ENCODE measurements around the gene PISD. TPM values are rescaled to one million over a fixed set of nuclear protein-coding genes. Genes with fewer than 3 reads are reported as not detected.
A peak's percentile ranks its signal among the peaks of the same experiment; 100 is the strongest.

PISD gene
- total and polyA plus RNA-seq, 4 donors, result 23.4 to 47.2 (median 33.9) TPM

DNA sequence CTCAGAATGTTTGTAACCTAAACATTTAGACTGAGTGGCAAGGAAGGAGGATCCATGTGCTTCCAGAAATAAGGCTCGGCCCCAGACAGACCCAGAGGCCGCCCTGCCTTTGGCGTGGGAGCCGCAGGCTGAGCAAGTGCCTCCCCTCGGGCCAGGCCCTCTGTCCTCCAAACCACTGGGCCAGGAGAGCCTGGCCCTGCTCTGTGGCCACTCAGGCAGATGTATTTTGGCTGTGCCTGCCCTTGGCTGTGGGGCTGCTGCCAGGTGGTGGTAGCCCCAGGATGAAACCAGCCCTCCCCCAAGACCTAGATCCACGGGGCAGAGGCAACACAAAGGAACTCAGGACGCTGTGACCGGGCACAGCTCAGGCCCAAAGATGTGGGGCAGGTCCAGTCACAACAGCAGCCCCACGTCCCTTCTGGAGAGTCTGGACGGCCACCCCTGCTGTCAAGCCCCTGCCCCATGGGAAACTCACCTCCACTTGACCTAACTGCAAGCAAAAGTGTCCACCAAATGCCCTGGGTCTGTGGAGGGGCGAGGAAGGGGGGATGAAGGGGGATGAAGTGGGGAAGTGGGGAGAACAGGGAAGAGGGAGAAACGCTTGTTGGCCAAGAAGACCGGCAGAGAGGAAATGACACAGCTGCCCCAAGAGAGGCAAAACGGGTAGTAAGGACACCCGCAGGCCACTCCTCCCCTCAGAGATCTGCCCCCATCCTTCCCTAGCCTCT is 24.0 kb downstream of the PISD start:
- Histone ChIP-seq H3K27ac (ENCODE audit: low read depth, low read length) (no peak overlapping the region), H3K4me1 (ENCODE audit: control insufficient read depth, insufficient read depth, low read length) (no peaks in the 10 kb centered on the region)
- WGBS (ENCODE audit: insufficient coverage), result 78% methylated on average over 10 of the region's 15 CpGs

DNA sequence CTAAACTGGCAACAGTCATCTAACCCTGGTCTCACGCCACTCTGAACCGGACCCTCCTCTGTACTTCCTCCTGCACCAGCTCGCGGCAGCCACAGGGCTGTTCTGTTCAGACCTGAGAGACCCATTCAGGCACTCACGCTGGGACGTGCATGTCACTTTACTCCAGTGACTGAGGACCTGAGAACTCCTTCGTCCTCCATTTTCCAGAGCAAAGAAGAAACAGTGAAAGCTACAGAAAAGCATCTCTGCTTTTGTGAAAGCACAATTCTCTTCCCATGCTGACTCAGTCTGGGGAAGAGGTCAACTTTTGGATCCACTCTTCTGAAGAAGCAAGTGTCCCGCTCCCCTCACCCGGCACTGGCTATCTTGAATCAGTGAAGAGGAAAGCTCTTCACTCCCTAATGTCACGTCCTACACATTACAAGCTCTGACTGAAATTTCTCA is 24.5 kb downstream of the PISD start:
- Histone ChIP-seq H3K4me3 (ENCODE audit: low read depth, low read length) (no peak overlapping the region), H3K27ac (ENCODE audit: low read depth, low read length) (no peak overlapping the region), H3K27me3 (ENCODE audit: control insufficient read depth, insufficient read depth, low read length) (no peaks in the 10 kb centered on the region), H3K36me3 (ENCODE audit: control insufficient read depth, insufficient read depth, low read length) (peaks cover 15% of the 10 kb centered on the region), H3K9me3 (ENCODE audit: control insufficient read depth, insufficient read depth, low read length) (no peaks in the 10 kb centered on the region), H3K4me1 (ENCODE audit: control insufficient read depth, insufficient read depth, low read length) (no peaks in the 10 kb centered on the region)
- 62% methylated on average over 7 of the region's 10 CpGs for WGBS (ENCODE audit: insufficient coverage)
- no peak for DNase-seq (ENCODE audit: low read depth in 4 of 6, low spot score in 6 of 6)

More for the DNA sequence above, 24.0 kb downstream of the PISD start:
- Histone ChIP-seq H3K27me3 (ENCODE audit: control insufficient read depth, insufficient read depth, low read length) (no peaks in the 10 kb centered on the region), H3K36me3 (ENCODE audit: control insufficient read depth, insufficient read depth, low read length) (peaks cover 15% of the 10 kb centered on the region), H3K9me3 (ENCODE audit: control insufficient read depth, insufficient read depth, low read length) (no peaks in the 10 kb centered on the region), H3K4me3 (ENCODE audit: low read depth, low read length) (no peak overlapping the region)
- DNase-seq (ENCODE audit: low read depth in 4 of 6, low spot score in 6 of 6), result no peak

DNA sequence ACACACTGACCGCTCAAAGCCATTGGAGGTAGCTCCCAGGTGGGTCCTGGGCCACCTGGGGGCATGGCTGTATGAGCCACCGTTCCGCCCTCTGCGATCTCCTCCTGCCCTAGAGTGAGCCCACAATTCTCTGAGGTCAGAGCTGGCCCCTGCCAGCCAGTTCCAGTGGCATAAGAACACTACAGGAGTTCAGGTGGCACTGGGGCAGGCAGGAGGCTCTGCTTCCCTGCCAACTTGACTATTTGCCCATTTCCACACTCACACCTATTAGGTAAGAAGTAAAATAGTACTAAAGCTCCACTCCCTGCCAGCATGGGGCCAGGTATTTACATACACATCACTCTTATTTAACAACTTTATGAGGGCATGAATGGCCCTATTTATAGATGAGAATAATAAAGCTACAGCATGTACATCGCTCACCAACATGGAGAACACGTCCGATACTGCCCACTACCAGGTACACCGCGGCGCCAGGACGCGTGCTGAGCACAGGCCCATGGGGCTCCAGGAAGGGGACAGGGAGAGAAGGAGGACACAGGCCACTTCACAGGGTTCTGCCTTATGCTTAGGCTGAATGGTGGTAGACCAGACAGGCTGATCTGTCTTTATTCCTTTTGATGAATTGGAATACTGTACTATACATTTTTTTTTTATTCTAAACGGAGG is 26.2 kb downstream of the PISD start:
- H3K9me3 ChIP-seq (ENCODE audit: control insufficient read depth, insufficient read depth, low read length), result no peaks in the 10 kb centered on the region
- no peak overlapping the region for H3K27ac ChIP-seq (ENCODE audit: low read depth, low read length)
- DNase-seq (ENCODE audit: low read depth in 4 of 6, low spot score in 6 of 6), result no peak
- 95% methylated on average over 11 of the region's 13 CpGs for WGBS (ENCODE audit: insufficient coverage)
- peaks cover 8% of the 10 kb centered on the region for H3K4me1 ChIP-seq (ENCODE audit: control insufficient read depth, insufficient read depth, low read length)
- H3K36me3 ChIP-seq (ENCODE audit: control insufficient read depth, insufficient read depth, low read length), result peaks cover 8% of the 10 kb centered on the region
- no peaks in the 10 kb centered on the region for H3K27me3 ChIP-seq (ENCODE audit: control insufficient read depth, insufficient read depth, low read length)
- no peak overlapping the region for H3K4me3 ChIP-seq (ENCODE audit: low read depth, low read length)

DNA sequence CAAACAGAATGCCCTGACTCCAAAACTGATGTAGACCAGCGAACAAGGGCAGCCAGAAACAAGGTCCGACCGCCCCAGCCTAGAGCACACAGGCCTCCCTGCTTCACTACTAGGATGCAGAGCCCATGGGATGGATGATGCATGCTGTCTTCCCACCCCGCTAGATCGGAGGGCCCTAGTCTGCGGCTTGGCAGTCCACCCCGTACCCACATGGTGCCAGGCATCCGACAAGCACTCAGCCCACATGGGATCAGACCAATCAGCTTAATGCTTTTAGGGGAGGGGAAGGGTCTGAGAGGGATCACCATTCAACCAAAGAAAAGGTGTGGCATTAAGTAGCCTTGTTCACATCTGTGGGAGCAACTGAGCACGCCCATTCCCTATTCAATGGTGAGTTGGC is 30.6 kb downstream of the PISD start:
- Histone ChIP-seq H3K27ac (ENCODE audit: low read depth, low read length) (peak overlapping the region; percentile 83), H3K4me3 (ENCODE audit: low read depth, low read length) (no peak overlapping the region), H3K27me3 (ENCODE audit: control insufficient read depth, insufficient read depth, low read length) (no peaks in the 10 kb centered on the region), H3K36me3 (ENCODE audit: control insufficient read depth, insufficient read depth, low read length) (peaks cover 25% of the 10 kb centered on the region), H3K4me1 (ENCODE audit: control insufficient read depth, insufficient read depth, low read length) (peaks cover 46% of the 10 kb centered on the region), H3K9me3 (ENCODE audit: control insufficient read depth, insufficient read depth, low read length) (no peaks in the 10 kb centered on the region)
- DNase-seq (ENCODE audit: low read depth in 4 of 6, low spot score in 6 of 6), result no peak
- WGBS (ENCODE audit: insufficient coverage), result 70% methylated on average over 9 of the region's 9 CpGs

DNA sequence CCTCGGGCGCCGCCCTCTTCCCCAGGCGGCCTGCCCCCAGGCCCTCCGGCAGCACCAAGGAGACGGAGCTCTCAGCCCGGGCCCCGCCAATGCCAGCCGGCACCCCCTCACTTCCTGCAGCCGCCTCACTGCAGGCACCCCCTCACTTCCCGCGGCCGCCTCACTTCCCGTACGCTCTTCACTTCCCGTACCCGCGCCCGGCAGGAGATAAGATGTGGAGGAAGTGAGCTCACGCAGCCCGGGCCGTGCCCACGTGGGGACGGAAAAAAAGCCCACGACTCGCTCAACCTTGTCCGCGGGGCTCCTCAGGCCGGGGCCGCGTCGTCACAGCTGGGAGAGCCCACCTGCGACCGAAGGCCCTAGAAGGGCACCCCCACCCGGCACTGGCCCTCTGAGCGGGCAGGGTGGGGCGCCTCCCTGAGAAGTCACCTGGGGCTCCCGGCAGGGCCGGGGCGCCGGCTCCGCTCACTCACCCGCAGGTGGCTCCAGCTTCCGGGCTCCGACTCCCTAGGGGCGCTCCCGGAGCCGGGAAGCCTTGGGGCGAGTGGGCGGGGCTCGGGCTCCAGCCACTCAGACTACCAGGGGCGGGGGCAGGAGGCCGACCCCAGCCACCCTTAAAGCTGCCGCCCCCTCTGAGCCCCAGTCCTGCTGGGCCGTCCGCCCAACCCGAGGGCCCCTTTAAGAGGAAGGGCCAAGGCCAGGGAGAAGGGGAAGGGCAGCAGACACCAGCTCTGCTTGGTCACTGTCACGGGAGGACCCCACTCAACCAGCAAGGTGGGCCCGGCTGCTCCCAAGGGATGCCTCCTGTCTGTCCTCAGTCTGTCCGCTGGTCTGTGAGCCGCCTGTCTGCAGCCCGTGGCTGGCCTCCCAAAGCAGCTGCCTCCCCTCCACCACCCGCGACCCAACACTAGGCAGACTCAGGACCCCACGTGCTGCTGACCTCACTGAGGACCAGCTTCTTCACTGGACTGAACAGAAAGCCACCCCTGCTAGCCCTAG is 31.4 kb downstream of the PISD start:
- 0% methylated on average over 60 of the region's 65 CpGs for WGBS (ENCODE audit: insufficient coverage)
- DNase-seq (ENCODE audit: low read depth in 4 of 6, low spot score in 6 of 6), result peak in 4 of 6 donors; percentile 35 to 91 (median 76)
- peaks cover 30% of the 10 kb centered on the region for H3K36me3 ChIP-seq (ENCODE audit: control insufficient read depth, insufficient read depth, low read length)
- H3K4me1 ChIP-seq (ENCODE audit: control insufficient read depth, insufficient read depth, low read length), result peaks cover 54% of the 10 kb centered on the region
- H3K27ac ChIP-seq (ENCODE audit: low read depth, low read length), result peak overlapping the region; percentile 83
- H3K27me3 ChIP-seq (ENCODE audit: control insufficient read depth, insufficient read depth, low read length), result no peaks in the 10 kb centered on the region
- peak overlapping the region; percentile 70 for H3K4me3 ChIP-seq (ENCODE audit: low read depth, low read length)
- H3K9me3 ChIP-seq (ENCODE audit: control insufficient read depth, insufficient read depth, low read length), result no peaks in the 10 kb centered on the region

DNA sequence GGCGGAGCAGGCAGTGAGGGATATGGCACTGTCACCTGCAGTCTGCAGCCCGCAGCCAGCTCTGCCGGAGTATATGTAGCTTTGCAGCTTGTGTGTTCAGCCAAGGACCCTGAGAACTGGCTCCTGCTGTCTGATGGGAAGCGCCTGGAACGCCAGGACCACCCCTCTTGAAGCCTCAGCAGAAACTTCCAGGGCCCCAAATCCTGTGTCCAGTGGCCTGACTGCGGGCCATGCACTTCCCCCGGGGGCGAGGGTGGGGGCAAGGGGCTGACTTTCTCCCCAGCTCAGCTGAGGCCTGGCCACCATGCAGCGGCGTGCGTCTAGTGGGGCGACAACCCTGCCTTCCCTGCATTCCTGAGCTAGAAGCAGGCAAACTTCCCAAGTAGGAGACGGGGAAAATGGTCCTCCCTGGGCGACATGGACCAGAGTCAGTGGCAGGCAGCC is 32.3 kb downstream of the PISD start:
- Histone ChIP-seq H3K4me3 (ENCODE audit: low read depth, low read length) (peak overlapping the region; percentile 70), H3K4me1 (ENCODE audit: control insufficient read depth, insufficient read depth, low read length) (peaks cover 62% of the 10 kb centered on the region), H3K9me3 (ENCODE audit: control insufficient read depth, insufficient read depth, low read length) (no peaks in the 10 kb centered on the region), H3K36me3 (ENCODE audit: control insufficient read depth, insufficient read depth, low read length) (peaks cover 34% of the 10 kb centered on the region), H3K27ac (ENCODE audit: low read depth, low read length) (peak overlapping the region; percentile 83), H3K27me3 (ENCODE audit: control insufficient read depth, insufficient read depth, low read length) (no peaks in the 10 kb centered on the region)
- 48% methylated on average over 14 of the region's 14 CpGs for WGBS (ENCODE audit: insufficient coverage)
- DNase-seq (ENCODE audit: low read depth in 4 of 6, low spot score in 6 of 6), result no peak

DNA sequence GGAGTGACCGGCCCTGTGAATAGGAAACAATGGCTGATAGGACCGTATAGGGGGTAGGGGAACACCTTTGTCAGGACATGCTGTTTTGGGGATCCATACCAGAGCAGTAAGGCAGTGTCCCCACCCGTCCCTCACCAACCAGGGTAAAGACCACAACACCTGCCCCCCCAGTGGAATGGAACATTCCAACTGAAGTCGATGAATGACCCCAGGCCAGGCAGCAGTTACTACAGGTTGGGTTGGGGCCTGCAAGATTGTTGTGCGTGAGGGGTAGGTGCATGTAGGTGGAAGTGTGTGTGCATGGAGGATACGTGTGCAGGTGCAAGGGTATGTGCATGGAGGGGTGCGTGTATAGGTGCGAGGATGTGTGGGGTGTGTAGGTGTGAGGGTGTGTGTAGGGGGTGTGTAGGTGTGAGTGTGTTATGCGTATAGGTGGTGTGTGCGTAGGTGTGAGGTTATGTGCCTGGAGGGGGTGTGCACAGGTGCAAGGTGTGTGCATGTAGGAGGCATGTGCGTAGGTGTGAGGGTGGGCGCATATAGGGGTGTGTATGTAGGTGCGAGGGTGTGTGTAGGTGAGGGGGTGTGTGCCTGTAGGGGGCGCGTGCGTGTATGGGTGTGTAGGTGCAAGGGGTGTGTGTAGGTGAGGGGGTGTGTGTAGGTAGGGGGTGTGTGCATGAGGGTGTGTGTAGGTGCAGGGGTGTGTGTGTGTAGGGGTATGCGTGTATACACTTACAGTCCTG is 32.9 kb downstream of the PISD start:
- WGBS (ENCODE audit: insufficient coverage), result 95% methylated on average over 15 of the region's 17 CpGs
- peaks cover 35% of the 10 kb centered on the region for H3K36me3 ChIP-seq (ENCODE audit: control insufficient read depth, insufficient read depth, low read length)
- H3K27ac ChIP-seq (ENCODE audit: low read depth, low read length), result no peak overlapping the region
- no peaks in the 10 kb centered on the region for H3K27me3 ChIP-seq (ENCODE audit: control insufficient read depth, insufficient read depth, low read length)
- H3K4me3 ChIP-seq (ENCODE audit: low read depth, low read length), result peak overlapping the region; percentile 70
- H3K9me3 ChIP-seq (ENCODE audit: control insufficient read depth, insufficient read depth, low read length), result no peaks in the 10 kb centered on the region
- DNase-seq (ENCODE audit: low read depth in 4 of 6, low spot score in 6 of 6), result no peak
- H3K4me1 ChIP-seq (ENCODE audit: control insufficient read depth, insufficient read depth, low read length), result peaks cover 68% of the 10 kb centered on the region

DNA sequence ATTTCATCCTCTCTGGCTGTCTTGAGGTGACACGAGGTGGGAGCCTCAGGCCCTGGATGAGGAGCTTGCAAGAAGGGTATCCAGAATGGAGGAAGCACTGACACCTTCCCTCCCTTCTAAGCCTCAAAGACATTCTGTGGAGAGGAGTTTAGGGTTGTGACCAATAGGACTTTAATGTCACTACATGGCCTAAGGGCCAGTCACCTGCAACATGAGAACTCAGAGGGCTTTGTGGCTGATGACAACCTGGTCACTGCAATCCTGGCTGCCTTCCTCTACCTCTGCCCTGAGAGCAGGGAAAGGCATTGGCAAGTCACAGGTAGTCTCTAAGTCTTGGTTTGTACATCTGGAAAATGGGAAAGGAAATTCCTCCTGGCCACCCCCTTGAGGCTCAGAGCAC is 33.7 kb downstream of the PISD start:
- Histone ChIP-seq H3K4me3 (ENCODE audit: low read depth, low read length) (no peak overlapping the region), H3K4me1 (ENCODE audit: control insufficient read depth, insufficient read depth, low read length) (peaks cover 76% of the 10 kb centered on the region), H3K36me3 (ENCODE audit: control insufficient read depth, insufficient read depth, low read length) (peaks cover 43% of the 10 kb centered on the region), H3K27ac (ENCODE audit: low read depth, low read length) (no peak overlapping the region), H3K9me3 (ENCODE audit: control insufficient read depth, insufficient read depth, low read length) (no peaks in the 10 kb centered on the region), H3K27me3 (ENCODE audit: control insufficient read depth, insufficient read depth, low read length) (no peaks in the 10 kb centered on the region)
- DNase-seq (ENCODE audit: low read depth in 4 of 6, low spot score in 6 of 6), result no peak
- no CpG with 5 or more reads among the region's 1 CpG for WGBS (ENCODE audit: insufficient coverage)

Data from spinal cord (tissue), 10 donors.